HG02571 (cell line): ENCODE data around the gene CELA3B.
"Not testable (repeated sequence)": the region's sequence is repeated elsewhere in the genome, so short reads cannot be mapped to it uniquely, and the experiment has no call there.

ENCODE experiments used
- ATAC-seq: cut with Tn5 transposase; IDR thresholded peaks from one replicate; pipeline ENCODE4 v1.9.1; 2021; ENCODE audit warnings: mild to moderate bottlenecking, moderate library complexity; ENCODE audit not compliant: unreplicated experiment

The CELA3B gene

GRCh38 chr1:22005261-22006149 lies 28.7 kb downstream of the CELA3B start:
- not testable (repeated sequence) for ATAC-seq

DNA sequence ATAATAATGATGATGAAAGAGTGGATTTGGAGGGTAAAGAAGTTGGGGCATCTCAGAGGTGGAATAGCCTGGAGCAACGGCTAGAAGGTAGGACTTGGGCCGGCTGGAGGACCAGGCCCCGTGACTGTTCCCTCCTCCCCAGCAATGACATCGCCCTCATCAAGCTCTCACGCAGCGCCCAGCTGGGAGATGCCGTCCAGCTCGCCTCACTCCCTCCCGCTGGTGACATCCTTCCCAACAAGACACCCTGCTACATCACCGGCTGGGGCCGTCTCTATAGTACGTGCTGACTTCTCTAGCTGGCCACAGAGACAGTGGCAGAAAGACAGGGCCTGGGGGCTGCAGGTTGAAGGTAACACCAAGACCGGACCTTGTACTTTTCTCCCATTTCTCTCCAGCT lies 29.9 kb downstream of the CELA3B start:
- not testable (repeated sequence) for ATAC-seq

GRCh38 chr1:22007262-22007661 lies 30.4 kb downstream of the CELA3B start:
- ATAC-seq, result not testable (repeated sequence)

DNA sequence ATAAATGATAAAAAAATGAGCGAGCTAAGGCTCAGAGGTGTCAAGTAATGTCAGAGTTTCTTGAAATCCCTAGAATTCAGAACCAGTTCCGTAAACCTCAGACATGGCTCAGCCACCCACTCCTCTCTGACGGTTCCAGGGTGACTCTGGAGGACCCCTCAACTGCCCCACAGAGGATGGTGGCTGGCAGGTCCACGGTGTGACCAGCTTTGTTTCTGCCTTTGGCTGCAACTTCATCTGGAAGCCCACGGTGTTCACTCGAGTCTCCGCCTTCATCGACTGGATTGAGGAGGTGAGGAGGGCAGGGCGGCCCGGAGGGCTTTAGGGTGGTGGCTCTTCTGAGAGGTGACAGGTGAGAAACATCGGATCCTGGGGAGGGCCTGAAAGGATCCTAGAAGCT lies 32.7 kb downstream of the CELA3B start:
- ATAC-seq, result not testable (repeated sequence)

- not testable (repeated sequence) for ATAC-seq
These were observed 35.9 kb downstream of the CELA3B start for GRCh38 chr1:22012752-22013151.

- ATAC-seq, result not testable (repeated sequence)
These were observed 37.9 kb downstream of the CELA3B start for GRCh38 chr1:22014575-22015206.

DNA sequence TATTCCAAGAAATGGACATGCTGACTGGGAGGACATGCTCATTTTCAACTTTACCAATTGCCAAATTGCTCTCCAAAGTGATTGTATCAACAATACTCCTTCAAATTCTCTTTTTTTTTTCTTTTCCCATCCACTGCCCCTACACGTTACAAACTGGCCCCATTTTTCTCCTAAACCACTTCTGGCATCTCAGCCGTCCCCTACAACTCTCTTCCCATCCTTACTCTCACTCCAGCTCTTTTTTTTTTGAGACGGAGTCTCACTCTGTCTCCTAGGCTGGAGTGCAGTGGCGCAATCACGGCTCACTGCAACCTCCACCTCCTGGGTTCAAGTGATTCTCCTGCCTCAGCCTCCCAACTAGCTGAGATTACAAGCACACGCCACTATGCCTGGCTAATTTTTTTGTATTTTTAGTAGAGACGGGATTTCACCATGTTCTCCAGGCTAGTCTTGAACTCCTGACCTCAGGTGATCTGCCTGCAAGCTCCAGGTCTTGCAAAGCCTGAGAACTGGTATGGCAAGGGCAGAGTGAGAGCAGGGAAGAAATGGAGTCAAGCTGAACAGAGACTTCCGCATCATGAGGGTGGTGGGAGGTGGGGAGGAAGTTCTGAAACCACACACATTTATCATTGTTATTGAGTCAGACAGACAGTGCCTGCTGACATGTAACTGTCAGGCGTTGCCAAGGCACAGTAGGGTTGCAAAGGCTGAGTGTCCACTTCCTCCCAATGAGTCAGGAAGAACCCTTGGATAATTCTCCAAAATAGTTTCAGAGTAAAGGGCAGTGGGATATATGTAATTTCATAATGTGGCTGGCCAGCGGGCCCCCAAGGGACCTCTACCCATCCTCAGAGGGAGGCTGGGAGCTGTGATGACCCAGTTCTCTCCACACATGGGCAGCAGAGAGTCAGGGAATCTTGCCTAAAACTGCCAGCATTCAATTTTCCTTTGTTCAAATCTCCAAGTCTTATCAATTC lies 42.0 kb downstream of the CELA3B start:
- no peak for ATAC-seq

- no peak for ATAC-seq
These were observed 44.2 kb downstream of the CELA3B start for GRCh38 chr1:22021061-22021460.

DNA sequence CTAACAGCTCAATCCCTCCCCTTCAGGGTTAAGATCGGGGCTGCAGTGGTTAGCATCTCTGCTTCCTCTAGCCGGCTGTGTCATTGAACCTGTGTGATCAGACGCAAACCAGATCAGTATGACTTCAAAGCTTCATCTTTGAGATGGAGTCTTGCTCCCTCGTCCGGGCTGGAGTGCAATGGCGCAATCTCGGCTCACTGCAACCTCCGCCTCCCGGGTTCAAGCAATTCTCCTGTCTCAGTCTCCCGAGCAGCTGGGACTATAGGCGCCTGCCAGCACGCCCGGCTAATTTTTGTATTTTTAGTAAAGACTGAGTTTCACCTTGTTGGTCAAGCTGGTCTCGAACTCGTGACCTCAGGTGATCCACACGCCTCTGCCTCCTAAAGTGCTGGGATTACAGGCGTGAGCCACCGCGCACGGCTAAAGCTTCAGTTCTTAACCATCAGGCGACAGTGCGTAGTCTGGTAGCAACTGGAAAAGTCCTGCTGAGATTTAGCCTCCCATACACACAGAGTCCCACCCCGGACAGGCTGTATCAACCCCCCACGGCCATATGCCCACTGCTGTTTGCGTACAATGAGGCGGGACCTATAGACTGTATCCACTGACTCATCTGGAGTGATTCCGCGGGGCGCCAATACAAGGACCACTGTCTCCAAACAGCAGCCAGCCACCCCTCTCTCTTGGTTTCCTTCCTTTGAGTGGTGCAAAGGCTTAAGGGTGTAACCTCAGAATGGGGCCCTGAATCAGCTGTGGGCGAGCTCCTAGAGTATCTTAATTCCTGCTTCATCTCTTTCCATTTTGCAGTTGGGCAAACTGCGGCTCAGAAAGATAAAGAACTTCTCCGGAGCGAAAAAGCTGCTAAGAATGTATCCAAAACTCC lies 47.9 kb downstream of the CELA3B start:
- ATAC-seq, result peak; percentile 15

DNA sequence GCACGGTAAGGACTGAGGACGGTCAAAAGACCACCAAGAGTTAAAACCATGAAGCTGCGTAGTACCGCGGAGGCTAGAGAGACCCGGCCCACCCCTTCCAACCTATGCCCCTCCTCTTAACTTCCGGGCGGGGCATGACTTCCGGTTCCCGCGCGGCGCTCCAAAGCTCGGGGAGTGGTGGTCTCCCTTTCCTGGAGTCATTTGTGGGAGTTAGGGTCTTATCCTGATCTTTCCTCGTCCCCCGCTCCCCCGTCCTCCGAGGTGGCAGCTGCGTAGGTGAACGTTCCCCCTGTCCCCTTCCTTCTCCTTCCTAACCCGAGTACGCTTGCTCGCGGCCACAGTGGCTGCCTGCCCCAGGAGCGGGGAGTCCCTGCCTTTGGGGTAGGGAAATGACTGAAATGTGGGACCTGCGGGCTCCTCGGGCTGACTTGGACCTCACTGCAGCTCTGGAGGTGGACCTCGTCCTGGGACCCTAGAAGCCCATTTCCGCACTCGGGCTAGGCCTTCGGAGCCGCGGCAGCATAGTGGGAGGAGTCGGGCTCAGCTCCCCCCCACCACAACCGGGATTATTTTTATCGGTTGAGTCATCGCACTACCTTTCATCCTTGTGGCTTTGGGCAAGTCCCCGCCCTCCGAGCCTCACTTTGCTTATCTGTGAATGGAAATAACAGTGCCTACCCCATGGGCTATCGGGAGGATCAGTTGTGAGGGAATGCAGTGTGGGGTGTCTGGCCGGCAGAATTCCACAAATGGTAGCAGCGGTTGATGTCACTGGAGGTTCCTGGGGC lies 48.7 kb downstream of the CELA3B start:
- ATAC-seq, result peak; percentile 71

- no peak for ATAC-seq
These were observed 50.1 kb downstream of the CELA3B start for GRCh38 chr1:22026924-22027289.

DNA sequence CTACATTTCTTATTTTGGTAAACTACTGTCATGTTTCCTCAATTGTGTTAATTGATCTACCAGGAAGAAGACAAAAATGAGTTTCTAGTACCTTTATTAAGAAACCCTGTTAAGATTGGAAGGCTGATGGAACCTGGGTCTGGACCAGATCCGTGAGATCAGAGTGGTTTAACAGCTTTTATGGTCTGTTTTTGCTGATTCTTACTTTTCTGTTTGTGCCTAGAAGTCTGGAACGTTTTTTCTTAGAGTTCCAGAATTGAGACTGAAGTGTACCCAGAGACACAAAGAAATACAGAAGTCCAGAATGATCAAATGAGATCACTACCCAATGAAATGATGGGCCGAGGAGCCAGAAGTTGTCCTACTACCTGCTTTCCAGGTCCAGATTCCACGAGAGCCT lies 53.2 kb downstream of the CELA3B start:
- no peak for ATAC-seq

GRCh38 chr1:22030473-22030872 lies 53.7 kb downstream of the CELA3B start:
- no peak for ATAC-seq

DNA sequence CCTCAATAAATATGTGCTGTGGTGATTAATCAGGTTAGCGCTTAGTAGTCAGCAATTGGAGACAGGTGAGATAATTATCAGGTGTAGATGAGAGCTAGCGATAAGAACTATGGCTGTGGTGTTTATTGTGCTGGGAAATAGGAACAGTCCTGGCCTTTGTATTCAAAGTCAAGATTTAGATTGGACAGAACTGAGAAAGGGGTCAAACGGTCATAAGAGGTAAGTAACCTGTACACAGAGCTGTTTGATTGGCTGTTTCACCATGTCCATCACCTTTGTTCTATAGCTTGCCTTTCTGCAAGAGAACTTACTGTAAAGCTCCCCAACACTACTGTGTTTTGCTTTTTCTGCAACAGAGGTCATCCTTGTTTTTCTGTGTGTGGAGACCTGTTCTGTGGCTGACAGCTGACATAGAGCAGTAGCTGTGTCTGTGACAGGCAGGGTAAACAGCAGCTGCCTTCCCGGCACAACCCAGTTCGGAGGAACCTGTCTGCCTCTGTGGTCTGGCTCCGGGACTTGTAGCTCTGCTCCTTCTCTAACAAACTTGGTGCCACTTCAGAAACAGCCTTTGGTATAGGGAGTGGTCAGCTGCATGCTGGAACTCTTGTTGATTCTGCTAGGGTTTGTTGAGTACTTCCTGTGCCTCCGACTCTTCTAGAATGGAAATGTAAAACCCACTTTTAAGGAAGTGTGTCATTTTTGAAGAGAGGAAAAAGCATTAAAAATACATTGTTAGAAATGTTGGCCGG lies 54.6 kb downstream of the CELA3B start:
- ATAC-seq, result no peak

GRCh38 chr1:22034834-22035233 lies 58.0 kb downstream of the CELA3B start:
- ATAC-seq, result not testable (repeated sequence)

DNA sequence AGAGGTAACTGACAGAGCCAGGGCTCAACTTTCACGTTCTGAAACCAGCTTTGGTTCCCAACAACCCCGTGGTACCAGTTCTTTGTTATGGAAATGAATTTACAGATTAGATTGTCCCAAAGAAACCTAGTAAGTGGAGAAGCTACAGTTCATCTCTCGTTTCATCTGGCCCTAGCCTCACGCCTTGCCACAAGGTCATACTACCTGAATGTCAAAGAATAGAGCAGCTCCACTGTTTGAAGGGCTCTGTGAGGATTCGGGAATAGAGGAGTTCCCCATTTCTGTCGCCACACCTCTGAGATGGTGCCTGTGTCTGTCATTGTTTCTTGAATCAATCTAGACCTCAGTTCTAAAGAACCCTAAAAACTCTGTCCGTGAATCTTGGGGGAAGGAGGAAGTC lies 60.7 kb downstream of the CELA3B start:
- ATAC-seq, result no peak

DNA sequence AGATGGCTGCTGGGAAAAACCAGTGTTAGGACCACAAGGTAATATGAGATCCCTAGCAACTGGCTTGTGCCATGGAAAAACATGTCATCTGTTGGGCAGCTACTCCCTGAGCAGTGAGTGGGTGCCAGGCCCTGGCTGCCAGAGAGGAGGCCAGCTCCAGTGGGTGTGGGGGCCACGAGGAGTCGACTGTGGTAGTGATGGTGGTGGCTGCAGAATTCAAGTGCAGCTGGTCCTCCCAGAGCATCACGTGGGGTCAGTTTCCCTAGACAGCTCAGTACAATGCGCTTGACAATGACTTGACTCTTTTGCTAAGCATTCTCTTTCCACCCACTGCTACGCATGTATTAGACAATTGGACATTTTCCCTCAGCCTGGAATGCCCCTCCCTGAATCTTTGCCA lies 61.2 kb downstream of the CELA3B start:
- ATAC-seq, result no peak
